ENCODE results near the gene PARVB. TPM values are rescaled to one million over a fixed set of nuclear protein-coding genes. Genes with fewer than 3 reads are reported as not detected.

PARVB gene
- total RNA-seq, 1 experiment from 2014 or later: 85.3 TPM

DNA sequence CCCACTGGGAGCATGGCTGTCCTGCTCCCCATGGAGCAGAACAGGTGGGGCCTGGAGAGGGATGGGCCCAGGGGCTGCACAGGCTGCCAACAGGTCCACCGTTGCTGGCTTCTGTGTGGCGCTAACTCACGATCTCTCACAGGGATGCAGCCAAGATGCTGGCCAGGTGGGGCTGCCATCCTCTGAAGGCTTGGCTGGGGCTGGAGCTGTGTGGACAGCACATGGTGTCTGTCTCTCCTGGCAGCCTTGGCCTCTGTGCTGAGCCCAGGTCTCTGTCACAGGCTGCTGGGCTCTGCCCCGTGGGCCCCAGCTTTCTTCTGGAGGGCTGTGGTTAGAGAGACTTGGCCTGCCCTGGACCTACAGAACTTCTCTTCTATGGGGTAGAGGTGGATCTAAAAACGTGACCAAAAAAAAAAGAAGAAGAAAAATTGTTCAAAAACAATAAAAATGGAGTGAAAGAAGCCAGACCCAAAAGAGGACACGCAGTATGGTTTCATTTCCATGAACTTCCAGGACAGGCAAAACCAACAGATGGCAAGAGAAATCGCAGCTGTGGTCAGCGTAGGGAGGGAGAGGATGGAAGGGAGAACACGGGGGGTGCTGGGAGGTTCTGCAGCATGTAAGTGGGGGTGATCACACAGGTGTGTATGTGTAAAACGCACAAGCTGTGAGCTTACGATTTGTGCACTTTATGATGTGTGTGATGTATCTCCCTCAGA lies 168.9 kb downstream of the PARVB start:
- TF ChIP-seq EZH2 (IDR thresholded peaks at IDR 0.05; ENCODE audit: low read length, unreplicated experiment): no peak
- no peak for TF ChIP-seq CTCF (conservative IDR thresholded peaks at IDR 0.05; ENCODE audit: low read depth, low read length)
- no peak for TF ChIP-seq EZH2phosphoT487 (IDR thresholded peaks at IDR 0.05; ENCODE audit: borderline replicate concordance, low read length)
- no peaks in the 10 kb centered on the region for H3K79me2 ChIP-seq (ENCODE audit: low read length)
- no peaks in the 10 kb centered on the region for H3K9me3 ChIP-seq (ENCODE audit: low read length)
- H3K9ac ChIP-seq (ENCODE audit: low read length): no peak overlapping the region
- no peaks in the 10 kb centered on the region for H3K9me2 ChIP-seq (replicated peaks; ENCODE audit: low read length)
- DNase-seq (no peak), ATAC-seq (no peak)
- BruUV-seq (replicated peaks): no TSS peak
- no peak overlapping the region for H3K4me3 ChIP-seq (ENCODE audit: low read length)
- no peak overlapping the region for H2AFZ ChIP-seq (ENCODE audit: low read length)
- no peaks in the 10 kb centered on the region for H3K27me3 ChIP-seq (ENCODE audit: low read length)
- no peaks in the 10 kb centered on the region for H4K20me1 ChIP-seq (ENCODE audit: low read length)
- POLR2A ChIA-PET (ENCODE audit: unreplicated experiment): no interaction called here
- no peaks in the 10 kb centered on the region for H3K36me3 ChIP-seq (ENCODE audit: low read depth, low read length)
- peak overlapping the region; percentile 55 for H3K4me2 ChIP-seq (ENCODE audit: low read length)
- H3K4me1 ChIP-seq (ENCODE audit: insufficient read depth, low read length): peaks cover 8% of the 10 kb centered on the region; the same call in 1 of the 2 replicates
- CTCF ChIA-PET: no interaction called here
- no peak overlapping the region for H3K27ac ChIP-seq (ENCODE audit: low read length)
- intact Hi-C loops (cut with micrococcal nuclease): no loop called here
- H3F3A ChIP-seq (ENCODE audit: low read length, unreplicated experiment): no peaks in the 10 kb centered on the region

- no peaks in the 10 kb centered on the region for H3K36me3 ChIP-seq (ENCODE audit: low read depth, low read length)
- H3K27me3 ChIP-seq (ENCODE audit: low read length): no peaks in the 10 kb centered on the region
- H2AFZ ChIP-seq (ENCODE audit: low read length): no peak overlapping the region
- H3K4me3 ChIP-seq (ENCODE audit: low read length): no peak overlapping the region
- TF ChIP-seq CTCF (conservative IDR thresholded peaks at IDR 0.05; ENCODE audit: low read depth, low read length): no peak
- no peak for TF ChIP-seq EZH2phosphoT487 (IDR thresholded peaks at IDR 0.05; ENCODE audit: borderline replicate concordance, low read length)
- TF ChIP-seq EZH2 (IDR thresholded peaks at IDR 0.05; ENCODE audit: low read length, unreplicated experiment): no peak
- intact Hi-C loops (cut with micrococcal nuclease): no loop called here
- H3K27ac ChIP-seq (ENCODE audit: low read length): no peak overlapping the region
- peak; percentile 62 for DNase-seq
- H3K4me2 ChIP-seq (ENCODE audit: low read length): peak overlapping the region; percentile 55
- H3K9me3 ChIP-seq (ENCODE audit: low read length): no peaks in the 10 kb centered on the region
- H4K20me1 ChIP-seq (ENCODE audit: low read length): no peaks in the 10 kb centered on the region
- no TSS peak for BruUV-seq (replicated peaks)
- no peak overlapping the region for H3K9ac ChIP-seq (ENCODE audit: low read length)
- H3K79me2 ChIP-seq (ENCODE audit: low read length): no peaks in the 10 kb centered on the region
- CTCF ChIA-PET: no interaction called here
- POLR2A ChIA-PET (ENCODE audit: unreplicated experiment): no interaction called here
- H3K9me2 ChIP-seq (replicated peaks; ENCODE audit: low read length): no peaks in the 10 kb centered on the region
- H3F3A ChIP-seq (ENCODE audit: low read length, unreplicated experiment): no peaks in the 10 kb centered on the region
- no peak; the same call in 1 of the 2 replicates for ATAC-seq
- H3K4me1 ChIP-seq (ENCODE audit: insufficient read depth, low read length): peaks cover 8% of the 10 kb centered on the region; the same call in 1 of the 2 replicates
These were observed 169.4 kb downstream of the PARVB start for GRCh38 chr22:44193535-44193891.

- no peak overlapping the region for H3K27ac ChIP-seq (ENCODE audit: low read length)
- no peak overlapping the region for H3K4me2 ChIP-seq (ENCODE audit: low read length)
- ATAC-seq: no peak
- TF ChIP-seq EZH2phosphoT487 (IDR thresholded peaks at IDR 0.05; ENCODE audit: borderline replicate concordance, low read length) (no peak), EZH2 (IDR thresholded peaks at IDR 0.05; ENCODE audit: low read length, unreplicated experiment) (no peak), CTCF (conservative IDR thresholded peaks at IDR 0.05; ENCODE audit: low read depth, low read length) (no peak)
- H3F3A ChIP-seq (ENCODE audit: low read length, unreplicated experiment): no peaks in the 10 kb centered on the region
- H3K9ac ChIP-seq (ENCODE audit: low read length): no peak overlapping the region
- no peaks in the 10 kb centered on the region for H3K79me2 ChIP-seq (ENCODE audit: low read length)
- POLR2A ChIA-PET (ENCODE audit: unreplicated experiment): no interaction called here
- H3K4me1 ChIP-seq (ENCODE audit: insufficient read depth, low read length): peaks cover 8% of the 10 kb centered on the region; the same call in 1 of the 2 replicates
- no peak overlapping the region for H3K4me3 ChIP-seq (ENCODE audit: low read length)
- no peaks in the 10 kb centered on the region for H4K20me1 ChIP-seq (ENCODE audit: low read length)
- no peaks in the 10 kb centered on the region for H3K27me3 ChIP-seq (ENCODE audit: low read length)
- no peaks in the 10 kb centered on the region for H3K9me3 ChIP-seq (ENCODE audit: low read length)
- no peak overlapping the region for H2AFZ ChIP-seq (ENCODE audit: low read length)
- intact Hi-C loops (cut with micrococcal nuclease): no loop called here
- no TSS peak for BruUV-seq (replicated peaks)
- CTCF ChIA-PET: no interaction called here
- H3K9me2 ChIP-seq (replicated peaks; ENCODE audit: low read length): no peaks in the 10 kb centered on the region
- no peak for DNase-seq
- H3K36me3 ChIP-seq (ENCODE audit: low read depth, low read length): no peaks in the 10 kb centered on the region
These were observed 170.5 kb downstream of the PARVB start for GRCh38 chr22:44194569-44194968.

Measured in PC-3 (cell line).